MM.1S (cell line): ENCODE data around the gene GIPC3.

Experiments used
- CTCF ChIP-seq: fragments of 300-600 bp; sonication (generic); IDR thresholded peaks from 2 replicates; pipeline ENCODE4 v1.5.1; 2016; ENCODE audit warnings: antibody characterized with exemption, low read length, mixed read lengths
- EZH2 ChIP-seq: fragments of 300-600 bp; sonication (generic); optimal IDR thresholded peaks from 2 replicates; pipeline ENCODE3; 2017; ENCODE audit warnings: low read depth, mild to moderate bottlenecking, antibody characterized with exemption, low read length, mixed read lengths

- TF ChIP-seq CTCF (no peak), EZH2 (no peak)
Observed at GRCh38 chr19:3634496-3635045, 49.3 kb downstream of the GIPC3 start.
